CD4-positive, alpha-beta memory T cell (primary cell): ENCODE results near the gene CCDC82. TPM values are rescaled to one million over a fixed set of nuclear protein-coding genes. Genes with fewer than 3 reads are reported as not detected.

Experiments
- CTCF ChIA-PET: fragments of 350-600 bp; sonication (Branson Sonifier 250); formaldehyde crosslinking; loops from one replicate; lab custom pipeline; 2021; ENCODE audit warnings: inconsistent platforms; ENCODE audit not compliant: partially characterized antibody; lab: Charles Lee
- POLR2A ChIA-PET: fragments of 350-600 bp; sonication (Branson Sonifier 250); formaldehyde crosslinking; loops from one replicate; lab custom pipeline; 2021; ENCODE audit not compliant: partially characterized antibody; lab: Charles Lee
- DNase-seq, 5 donors: peaks; one replicate each; pipeline versions ENCODE4 v3.0.0 to v3.0.0-alpha.2; 2020 to 2022; ENCODE audit warnings: mixed read lengths in 1 of 5
- H3K27ac ChIP-seq: one replicate; pipeline ENCODE4 v1.7.0; 2013; ENCODE audit warnings: low read depth, low read length
- H3K27me3 ChIP-seq: 2 replicates; pipeline ENCODE4 v1.7.0; 2013; ENCODE audit warnings: mild to moderate bottlenecking, low read length, moderate library complexity; ENCODE audit not compliant: insufficient read depth
- H3K36me3 ChIP-seq: 2 replicates; pipeline ENCODE4 v1.7.0; 2013; ENCODE audit warnings: mild to moderate bottlenecking, low read length, moderate library complexity; ENCODE audit not compliant: insufficient read depth
- H3K4me1 ChIP-seq: 2 replicates; pipeline ENCODE4 v1.7.0; 2013; ENCODE audit warnings: mild to moderate bottlenecking, low read length, moderate library complexity; ENCODE audit not compliant: insufficient read depth
- H3K4me3 ChIP-seq, 2 donors: one replicate each; pipeline ENCODE4 v1.7.0; 2013; ENCODE audit warnings: low read length in 2 of 2, mild to moderate bottlenecking in 1 of 2
- H3K9me3 ChIP-seq, 2 donors: one replicate each; pipeline ENCODE4 v1.7.0; 2013; ENCODE audit warnings: low read length in 2 of 2, control low read depth in 1 of 2; ENCODE audit not compliant: control insufficient read depth in 1 of 2
- H3K27ac Mint-ChIP-seq, 7 donors: one replicate each; pipeline ENCODE4 v1.8.0; 2020 to 2021; ENCODE audit warnings: mixed read lengths in 7 of 7, mild to moderate bottlenecking in 6 of 7, inconsistent platforms in 3 of 7, moderate library complexity in 3 of 7
- H3K27me3 Mint-ChIP-seq, 2 donors: one replicate each; pipeline ENCODE4 v1.8.0; 2020 to 2021; ENCODE audit warnings: mixed read lengths in 2 of 2
- H3K36me3 Mint-ChIP-seq, 2 donors: one replicate each; pipeline ENCODE4 v1.8.0; 2020 to 2021; ENCODE audit warnings: mixed read lengths in 2 of 2, inconsistent platforms in 1 of 2, mild to moderate bottlenecking in 1 of 2
- H3K4me1 Mint-ChIP-seq, 4 donors: one replicate each; pipeline ENCODE4 v1.8.0; 2020 to 2021; ENCODE audit warnings: mixed read lengths in 4 of 4, mild to moderate bottlenecking in 1 of 4
- H3K4me3 Mint-ChIP-seq, 8 donors: one replicate each; pipeline ENCODE4 v1.8.0; 2020 to 2021; ENCODE audit warnings: mixed read lengths in 8 of 8, mild to moderate bottlenecking in 7 of 8, moderate library complexity in 6 of 8, inconsistent platforms in 3 of 8
- H3K9me3 Mint-ChIP-seq, 8 donors: one replicate each; pipeline ENCODE4 v1.8.0; 2020 to 2021; ENCODE audit warnings: mixed read lengths in 8 of 8, mild to moderate bottlenecking in 5 of 8, inconsistent platforms in 3 of 8, moderate library complexity in 1 of 8
- intact Hi-C: fragments of 100-400 bp; cut with micrococcal nuclease; formaldehyde crosslinking; loops from one replicate; pipeline ENCODE4 v1.15.1; 2023
- polyA plus RNA-seq, 2 donors: library from polyadenylated mRNA; unstranded; fragments of 300-500 nt; fragmentation: Illumina TruSeq; gene quantifications; one replicate each; pipeline ENCODE4 v1.2.3, GENCODE V29; 2021
- total RNA-seq, 2 experiments: library from RNA; stranded (reverse); gene quantifications; one replicate each; pipeline ENCODE4 v1.2.3, GENCODE V29; 2021

Gene CCDC82
- total and polyA plus RNA-seq, 4 experiments from 2014 or later = 12.9 to 42.8 (median 33.5) TPM

- no peak overlapping the region for H3K4me3 ChIP-seq
- Mint-ChIP-seq H3K9me3 (no peaks in the 10 kb centered on the region), H3K36me3 (peaks cover 50 to 53% of the 10 kb centered on the region in 2 donors), H3K4me1 (peaks cover 45 to 88% (median 64%) of the 10 kb centered on the region in 4 donors), H3K27me3 (no peaks in the 10 kb centered on the region), H3K4me3 (no peak overlapping the region), H3K27ac (peak overlapping the region in 5 of 7 donors; percentile 5 to 54 (median 11))
- H3K36me3 ChIP-seq = no peaks in the 10 kb centered on the region
- POLR2A ChIA-PET = interaction anchor here (1.3 kb wide), 1 partner anchor 65 kb away, joined by 3 read pairs; no protein-coding TSS in a partner anchor
- H3K9me3 ChIP-seq = no peaks in the 10 kb centered on the region
- no peak overlapping the region for H3K27ac ChIP-seq
- DNase-seq = no peak
- no peaks in the 10 kb centered on the region for H3K27me3 ChIP-seq
- intact Hi-C loops = loop anchor here (2.0 kb wide), 1 partner anchor 14 kb away; no protein-coding TSS in a partner anchor
- H3K4me1 ChIP-seq = peaks cover 28% of the 10 kb centered on the region
- CTCF ChIA-PET = interaction anchor here (1.3 to 2.8 kb wide), 4 partner anchors 13 to 233 kb away, joined by 3 to 9 read pairs (median 3); partner anchors contain the start of gene MAML2
Observed at GRCh38 chr11:96324912-96325311, 64.8 kb downstream of the CCDC82 start.

DNA sequence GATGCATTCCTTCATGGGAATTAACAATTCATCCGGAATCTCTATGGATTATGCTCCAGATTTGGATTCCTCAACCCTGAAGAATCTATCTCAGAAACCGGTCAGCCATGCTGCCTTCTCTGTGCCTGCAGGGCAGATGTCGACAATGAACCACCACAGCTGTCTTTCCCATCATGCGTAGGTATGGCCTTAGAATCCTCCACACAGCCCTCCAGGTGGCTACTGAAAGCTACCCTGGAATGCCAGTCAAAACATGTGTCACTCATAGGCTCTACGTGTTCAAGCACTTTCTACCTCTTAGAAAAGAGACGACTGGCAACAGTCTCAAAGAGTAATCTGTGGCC lies 66.1 kb downstream of the CCDC82 start:
- H3K27ac ChIP-seq = no peak overlapping the region
- peaks cover 46 to 88% (median 65%) of the 10 kb centered on the region in 4 donors for H3K4me1 Mint-ChIP-seq
- no peak overlapping the region for H3K27ac Mint-ChIP-seq
- no peaks in the 10 kb centered on the region for H3K9me3 ChIP-seq
- H3K27me3 Mint-ChIP-seq = no peaks in the 10 kb centered on the region
- intact Hi-C loops = no loop called here
- DNase-seq = no peak
- CTCF ChIA-PET = no interaction called here
- H3K4me1 ChIP-seq = peaks cover 31% of the 10 kb centered on the region
- H3K36me3 Mint-ChIP-seq = peaks cover 44% of the 10 kb centered on the region in 2 donors
- H3K36me3 ChIP-seq = no peaks in the 10 kb centered on the region
- H3K27me3 ChIP-seq = no peaks in the 10 kb centered on the region
- H3K9me3 Mint-ChIP-seq = no peaks in the 10 kb centered on the region
- no peak overlapping the region for H3K4me3 ChIP-seq
- POLR2A ChIA-PET = interaction anchor here (0.6 kb wide), 1 partner anchor 9 kb away, joined by 3 read pairs; no protein-coding TSS in a partner anchor
- H3K4me3 Mint-ChIP-seq = no peak overlapping the region

- H3K4me1 Mint-ChIP-seq = peaks cover 50 to 89% (median 67%) of the 10 kb centered on the region in 4 donors
- peaks cover 40 to 44% of the 10 kb centered on the region in 2 donors for H3K36me3 Mint-ChIP-seq
- H3K27me3 Mint-ChIP-seq = no peaks in the 10 kb centered on the region
- CTCF ChIA-PET = interaction anchor here (1.4 kb wide), 1 partner anchor 20 kb away, joined by 6 read pairs; the partner anchor contains the start of gene MAML2
- Histone ChIP-seq H3K36me3 (no peaks in the 10 kb centered on the region), H3K27ac (no peak overlapping the region), H3K4me1 (peaks cover 37% of the 10 kb centered on the region), H3K9me3 (no peaks in the 10 kb centered on the region), H3K4me3 (no peak overlapping the region), H3K27me3 (no peaks in the 10 kb centered on the region)
- H3K4me3 Mint-ChIP-seq = no peak overlapping the region
- no peaks in the 10 kb centered on the region for H3K9me3 Mint-ChIP-seq
- no peak for DNase-seq
- intact Hi-C loops = no loop called here
- POLR2A ChIA-PET = no interaction called here
- H3K27ac Mint-ChIP-seq = no peak overlapping the region
Observed at GRCh38 chr11:96322775-96323641, 66.7 kb downstream of the CCDC82 start.

DNA sequence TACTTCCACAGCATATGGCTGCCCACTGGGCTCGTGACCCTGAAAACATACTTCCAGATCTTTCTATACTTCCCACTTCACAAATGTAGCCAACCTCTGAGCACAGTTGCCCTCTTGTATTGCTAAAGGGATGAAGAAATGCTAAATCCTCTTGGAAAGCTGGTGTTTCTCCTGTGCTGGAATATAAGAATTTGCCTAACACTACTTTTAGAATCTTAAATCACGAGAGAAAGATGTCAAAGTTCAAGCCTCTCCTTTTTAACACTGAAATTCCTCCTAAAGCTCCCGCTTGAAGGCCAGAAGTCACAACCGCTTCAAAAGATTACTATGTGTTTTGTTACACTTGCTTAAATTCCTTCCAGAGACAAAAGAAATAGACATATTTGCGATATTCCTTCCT lies 68.6 kb downstream of the CCDC82 start:
- DNase-seq = no peak
- H3K4me3 Mint-ChIP-seq = peak overlapping the region in 1 of 8 donors; percentile 12
- ChIA-PET CTCF (no interaction called here), POLR2A (interaction anchor here (0.6 to 0.9 kb wide), 2 partner anchors 19 to 119 kb away, joined by 3 to 4 read pairs; no protein-coding TSS in a partner anchor)
- H3K36me3 Mint-ChIP-seq = peaks cover 50% of the 10 kb centered on the region in 2 donors
- Histone ChIP-seq H3K9me3 (no peaks in the 10 kb centered on the region), H3K27ac (no peak overlapping the region), H3K27me3 (no peaks in the 10 kb centered on the region), H3K36me3 (no peaks in the 10 kb centered on the region), H3K4me1 (peaks cover 51% of the 10 kb centered on the region), H3K4me3 (no peak overlapping the region)
- H3K4me1 Mint-ChIP-seq = peaks cover 63 to 97% (median 79%) of the 10 kb centered on the region in 4 donors
- H3K9me3 Mint-ChIP-seq = no peaks in the 10 kb centered on the region
- intact Hi-C loops = no loop called here
- H3K27ac Mint-ChIP-seq = peak overlapping the region in 3 of 7 donors; percentile 11 to 49 (median 21)
- H3K27me3 Mint-ChIP-seq = no peaks in the 10 kb centered on the region

- no peak for DNase-seq
- Mint-ChIP-seq H3K9me3 (no peaks in the 10 kb centered on the region), H3K4me3 (peak overlapping the region in 1 of 8 donors; percentile 32), H3K27ac (peak overlapping the region in 2 of 7 donors; percentile 5 to 12), H3K4me1 (peaks cover 65 to 99% (median 80%) of the 10 kb centered on the region in 4 donors), H3K27me3 (no peaks in the 10 kb centered on the region), H3K36me3 (peaks cover 51 to 52% of the 10 kb centered on the region in 2 donors)
- POLR2A ChIA-PET = interaction anchor here (1.1 to 1.6 kb wide), 2 partner anchors 9 to 62 kb away, joined by 3 to 4 read pairs; no protein-coding TSS in a partner anchor
- Histone ChIP-seq H3K36me3 (no peaks in the 10 kb centered on the region), H3K4me1 (peaks cover 60% of the 10 kb centered on the region), H3K27me3 (no peaks in the 10 kb centered on the region), H3K4me3 (no peak overlapping the region), H3K27ac (no peak overlapping the region), H3K9me3 (no peaks in the 10 kb centered on the region)
- CTCF ChIA-PET = interaction anchor here (1.5 to 4.2 kb wide), 2 partner anchors 15 to 23 kb away, joined by 5 to 21 read pairs; partner anchors contain the start of gene MAML2
- intact Hi-C loops = no loop called here
Observed at GRCh38 chr11:96319898-96320656, 69.6 kb downstream of the CCDC82 start.

DNA sequence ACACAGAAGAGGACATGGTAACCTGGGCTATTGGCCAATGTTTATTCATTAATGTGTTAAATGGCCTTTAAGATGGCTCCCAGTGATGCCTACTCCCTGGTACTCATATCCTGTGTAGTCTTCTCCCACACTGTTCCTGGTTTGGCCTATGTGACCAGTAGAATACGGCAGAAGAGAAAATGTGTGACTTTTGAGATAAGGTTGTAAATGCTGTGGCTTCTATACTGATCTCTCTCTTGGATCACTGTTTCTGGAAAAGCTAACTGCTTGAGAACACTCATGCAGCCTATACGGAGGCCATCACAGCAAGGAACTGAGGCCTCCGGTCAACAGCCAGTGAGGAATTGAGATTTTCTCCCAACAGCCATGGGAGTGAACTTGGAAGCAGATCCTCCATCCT lies 70.9 kb downstream of the CCDC82 start:
- no peak overlapping the region for H3K27ac ChIP-seq
- DNase-seq = no peak
- Mint-ChIP-seq H3K9me3 (no peaks in the 10 kb centered on the region), H3K4me1 (peaks cover 70 to 99% (median 84%) of the 10 kb centered on the region in 4 donors), H3K4me3 (peak overlapping the region in 1 of 8 donors; percentile 23), H3K27ac (no peak overlapping the region), H3K27me3 (no peaks in the 10 kb centered on the region), H3K36me3 (peaks cover 40 to 46% of the 10 kb centered on the region in 2 donors)
- H3K27me3 ChIP-seq = no peaks in the 10 kb centered on the region
- no peaks in the 10 kb centered on the region for H3K36me3 ChIP-seq
- CTCF ChIA-PET = interaction anchor here (1.5 to 4.2 kb wide), 2 partner anchors 16 to 24 kb away, joined by 5 to 21 read pairs; partner anchors contain the start of gene MAML2
- H3K4me3 ChIP-seq = no peak overlapping the region
- H3K9me3 ChIP-seq = no peaks in the 10 kb centered on the region
- intact Hi-C loops = no loop called here
- H3K4me1 ChIP-seq = peaks cover 67% of the 10 kb centered on the region
- POLR2A ChIA-PET = interaction anchor here (0.9 to 1.6 kb wide), 3 partner anchors 13 to 61 kb away, joined by 3 to 4 read pairs (median 3); no protein-coding TSS in a partner anchor
